T-helper 17 cell (primary cell): Measurements from ENCODE around the gene GSTA5. TPM values are rescaled to one million over a fixed set of nuclear protein-coding genes. Genes with fewer than 3 reads are reported as not detected.
"Not testable (repeated sequence)": the region's sequence is repeated elsewhere in the genome, so short reads cannot be mapped to it uniquely, and the experiment has no call there.

Source experiments
- ATAC-seq: fragments of 150-1000 bp; cut with Tn5 transposase; 2 replicates; pipeline ENCODE4 v1.10.0; 2021; ENCODE audit warnings: mild to moderate bottlenecking, moderate library complexity
- DNase-seq, 3 donors: peaks; one replicate each; pipeline versions ENCODE4 v3.0.0 to v3.0.0-alpha.2; 2020 to 2021
- H3K9me3 ChIP-seq: one replicate; pipeline ENCODE4 v1.7.0; 2013; ENCODE audit warnings: low read length, mild to moderate bottlenecking; ENCODE audit not compliant: control insufficient read depth, poor library complexity, severe bottlenecking
- H3K27ac Mint-ChIP-seq: one replicate; pipeline ENCODE4 v1.8.0; 2022; ENCODE audit warnings: mild to moderate bottlenecking, moderate library complexity, mixed read lengths
- H3K27me3 Mint-ChIP-seq: one replicate; pipeline ENCODE4 v1.8.0; 2022; ENCODE audit warnings: mixed read lengths
- H3K36me3 Mint-ChIP-seq: one replicate; pipeline ENCODE4 v1.8.0; 2022; ENCODE audit warnings: low read depth, mixed read lengths
- H3K4me1 Mint-ChIP-seq: one replicate; pipeline ENCODE4 v1.8.0; 2022; ENCODE audit warnings: mild to moderate bottlenecking, mixed read lengths
- H3K4me3 Mint-ChIP-seq: one replicate; pipeline ENCODE4 v1.8.0; 2022; ENCODE audit warnings: mild to moderate bottlenecking, moderate library complexity, mixed read lengths
- total RNA-seq, 4 donors: library from RNA in 2 of 4; stranded (reverse) in 2 of 4; gene quantifications; one replicate each; pipeline ENCODE4 v1.2.3 and lab custom pipeline; 2022 to 2026

Gene GSTA5
- not detected for total RNA-seq
- 0 reads per million in 2 donors for total RNA-seq (lab: John Stamatoyannopoulos, UW)

GRCh38 chr6:52840763-52841585 lies at the start of gene GSTA5:
GSTA5 (minus strand) TSS chr6:52840813.
- ATAC-seq, result no peak
- Mint-ChIP-seq H3K36me3 (peaks cover 2% of the 10 kb centered on the region), H3K4me3 (no peak within 1 kb of the TSS), H3K27me3 (peaks cover 40% of the 10 kb centered on the region), H3K4me1 (no peaks in the 10 kb centered on the region), H3K27ac (no peak within 1 kb of the TSS)
- no peaks in the 10 kb centered on the region for H3K9me3 ChIP-seq
- DNase-seq, result no peak

- Mint-ChIP-seq H3K4me1 (peaks cover 2% of the 10 kb centered on the region), H3K27ac (no peak overlapping the region), H3K36me3 (peaks cover 6% of the 10 kb centered on the region), H3K27me3 (peaks cover 14% of the 10 kb centered on the region), H3K4me3 (no peak overlapping the region)
- H3K9me3 ChIP-seq, result no peaks in the 10 kb centered on the region
- no peak for ATAC-seq
- no peak for DNase-seq
Observed at GRCh38 chr6:52890018-52890417, 49.4 kb upstream of the GSTA5 start.

- ATAC-seq (no peak), DNase-seq (no peak)
- no peaks in the 10 kb centered on the region for H3K9me3 ChIP-seq
- H3K36me3 Mint-ChIP-seq, result peaks cover 4% of the 10 kb centered on the region
- H3K4me3 Mint-ChIP-seq, result no peak overlapping the region
- H3K27me3 Mint-ChIP-seq, result peaks cover 18% of the 10 kb centered on the region
- peaks cover 2% of the 10 kb centered on the region for H3K4me1 Mint-ChIP-seq
- no peak overlapping the region for H3K27ac Mint-ChIP-seq
Observed at GRCh38 chr6:52887910-52888524, 47.4 kb upstream of the GSTA5 start.

GRCh38 chr6:52881996-52882841 lies 41.6 kb upstream of the GSTA5 start:
- H3K4me3 Mint-ChIP-seq, result peak overlapping the region; percentile 87
- ATAC-seq (peak; percentile 99), DNase-seq (peak; percentile 13 to 51 (median 39))
- no peaks in the 10 kb centered on the region for H3K36me3 Mint-ChIP-seq
- no peaks in the 10 kb centered on the region for H3K9me3 ChIP-seq
- peaks cover 4% of the 10 kb centered on the region for H3K27me3 Mint-ChIP-seq
- H3K27ac Mint-ChIP-seq, result peak overlapping the region; percentile 81
- peaks cover 6% of the 10 kb centered on the region for H3K4me1 Mint-ChIP-seq

GRCh38 chr6:52881662-52881995 lies 41.0 kb upstream of the GSTA5 start:
- Mint-ChIP-seq H3K4me1 (peaks cover 6% of the 10 kb centered on the region), H3K27me3 (peaks cover 4% of the 10 kb centered on the region), H3K36me3 (no peaks in the 10 kb centered on the region), H3K4me3 (peak overlapping the region; percentile 87), H3K27ac (no peak overlapping the region)
- no peaks in the 10 kb centered on the region for H3K9me3 ChIP-seq
- DNase-seq (no peak), ATAC-seq (no peak)

- no peak overlapping the region for H3K4me3 Mint-ChIP-seq
- no peak for DNase-seq
- peaks cover 2% of the 10 kb centered on the region for H3K36me3 Mint-ChIP-seq
- peaks cover 10% of the 10 kb centered on the region for H3K27me3 Mint-ChIP-seq
- no peak for ATAC-seq
- peaks cover 11% of the 10 kb centered on the region for H3K4me1 Mint-ChIP-seq
- no peak overlapping the region for H3K27ac Mint-ChIP-seq
- H3K9me3 ChIP-seq, result no peaks in the 10 kb centered on the region
Observed at GRCh38 chr6:52877786-52878185, 37.2 kb upstream of the GSTA5 start.

GRCh38 chr6:52877168-52877567 lies 36.6 kb upstream of the GSTA5 start:
- DNase-seq, result no peak
- ATAC-seq, result no peak
- H3K4me3 Mint-ChIP-seq, result no peak overlapping the region
- peaks cover 8% of the 10 kb centered on the region for H3K4me1 Mint-ChIP-seq
- H3K27ac Mint-ChIP-seq, result no peak overlapping the region
- no peaks in the 10 kb centered on the region for H3K9me3 ChIP-seq
- peaks cover 2% of the 10 kb centered on the region for H3K36me3 Mint-ChIP-seq
- peaks cover 10% of the 10 kb centered on the region for H3K27me3 Mint-ChIP-seq

- ATAC-seq (no peak), DNase-seq (no peak)
- Mint-ChIP-seq H3K27ac (no peak overlapping the region), H3K4me3 (no peak overlapping the region), H3K4me1 (peaks cover 5% of the 10 kb centered on the region), H3K36me3 (peaks cover 2% of the 10 kb centered on the region), H3K27me3 (peaks cover 10% of the 10 kb centered on the region)
- no peaks in the 10 kb centered on the region for H3K9me3 ChIP-seq
Observed at GRCh38 chr6:52876056-52876787, 35.6 kb upstream of the GSTA5 start.

GRCh38 chr6:52872031-52872430 lies 31.4 kb upstream of the GSTA5 start:
- Mint-ChIP-seq H3K36me3 (peaks cover 2% of the 10 kb centered on the region), H3K27me3 (peaks cover 19% of the 10 kb centered on the region), H3K4me1 (peaks cover 5% of the 10 kb centered on the region), H3K27ac (no peak overlapping the region), H3K4me3 (no peak overlapping the region)
- ATAC-seq, result no peak
- no peaks in the 10 kb centered on the region for H3K9me3 ChIP-seq
- no peak for DNase-seq

- H3K36me3 Mint-ChIP-seq, result peaks cover 2% of the 10 kb centered on the region
- H3K27ac Mint-ChIP-seq, result no peak overlapping the region
- no peak for DNase-seq
- ATAC-seq, result no peak
- no peak overlapping the region for H3K4me3 Mint-ChIP-seq
- H3K27me3 Mint-ChIP-seq, result peaks cover 19% of the 10 kb centered on the region
- H3K9me3 ChIP-seq, result no peaks in the 10 kb centered on the region
- H3K4me1 Mint-ChIP-seq, result peaks cover 5% of the 10 kb centered on the region
Observed at GRCh38 chr6:52871621-52872020, 31.0 kb upstream of the GSTA5 start.

- H3K27me3 Mint-ChIP-seq, result peaks cover 19% of the 10 kb centered on the region
- H3K9me3 ChIP-seq, DNase-seq, H3K27ac Mint-ChIP-seq, H3K4me1 Mint-ChIP-seq, H3K4me3 Mint-ChIP-seq, H3K36me3 Mint-ChIP-seq, ATAC-seq: not testable (repeated sequence)
Observed at GRCh38 chr6:52870335-52871091, 29.9 kb upstream of the GSTA5 start.

- H3K4me1 Mint-ChIP-seq, ATAC-seq, H3K36me3 Mint-ChIP-seq, H3K27ac Mint-ChIP-seq, DNase-seq, H3K4me3 Mint-ChIP-seq, H3K9me3 ChIP-seq: not testable (repeated sequence)
- peaks cover 19% of the 10 kb centered on the region for H3K27me3 Mint-ChIP-seq
Observed at GRCh38 chr6:52868899-52869298, 28.3 kb upstream of the GSTA5 start.
